ENCODE data around the gene ESPL1.

Gene ESPL1

DNA sequence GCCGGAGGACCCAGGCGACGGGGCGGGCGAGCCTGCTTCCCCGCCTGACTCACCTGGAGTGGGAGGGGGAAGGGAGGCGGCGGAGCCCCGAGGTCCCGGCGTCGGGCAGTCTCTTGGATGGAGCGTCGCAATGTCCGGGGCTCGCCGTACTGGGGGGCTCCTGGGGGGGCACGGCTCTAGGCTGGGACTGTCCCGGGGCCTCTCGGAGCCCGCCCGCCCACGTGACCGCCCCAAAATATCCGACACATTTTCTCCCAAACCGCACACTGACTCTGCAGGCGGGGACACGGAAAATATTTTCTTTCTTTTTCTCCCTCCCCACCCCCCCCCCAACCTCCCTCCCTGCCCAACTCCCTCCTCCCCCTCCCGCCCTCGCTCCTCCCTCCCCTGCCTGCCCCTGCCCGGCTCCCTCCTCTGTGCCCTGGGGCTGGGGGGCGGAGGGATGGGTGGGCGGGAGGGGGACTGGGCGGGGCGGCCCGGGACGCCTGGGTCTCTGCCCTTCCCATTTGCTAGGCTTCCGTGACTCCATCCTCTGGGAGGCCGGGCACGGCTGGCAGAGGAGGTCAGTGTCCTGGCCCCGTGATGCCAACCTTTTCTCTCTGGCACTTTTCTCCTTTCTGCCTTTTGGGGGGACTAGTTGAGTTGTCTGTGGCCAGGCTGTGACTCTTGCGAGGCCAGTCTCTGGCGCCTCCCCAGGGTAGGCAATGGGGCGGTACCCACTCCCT, 36.0 kb upstream of the ESPL1 start, which contains the start of gene RARG:
RARG (minus strand) TSS at position 289 of the 725 bp plus-strand sequence. CDS start 4,664 bp downstream, outside the sequence.
- FAIRE-seq: no peak

DNA sequence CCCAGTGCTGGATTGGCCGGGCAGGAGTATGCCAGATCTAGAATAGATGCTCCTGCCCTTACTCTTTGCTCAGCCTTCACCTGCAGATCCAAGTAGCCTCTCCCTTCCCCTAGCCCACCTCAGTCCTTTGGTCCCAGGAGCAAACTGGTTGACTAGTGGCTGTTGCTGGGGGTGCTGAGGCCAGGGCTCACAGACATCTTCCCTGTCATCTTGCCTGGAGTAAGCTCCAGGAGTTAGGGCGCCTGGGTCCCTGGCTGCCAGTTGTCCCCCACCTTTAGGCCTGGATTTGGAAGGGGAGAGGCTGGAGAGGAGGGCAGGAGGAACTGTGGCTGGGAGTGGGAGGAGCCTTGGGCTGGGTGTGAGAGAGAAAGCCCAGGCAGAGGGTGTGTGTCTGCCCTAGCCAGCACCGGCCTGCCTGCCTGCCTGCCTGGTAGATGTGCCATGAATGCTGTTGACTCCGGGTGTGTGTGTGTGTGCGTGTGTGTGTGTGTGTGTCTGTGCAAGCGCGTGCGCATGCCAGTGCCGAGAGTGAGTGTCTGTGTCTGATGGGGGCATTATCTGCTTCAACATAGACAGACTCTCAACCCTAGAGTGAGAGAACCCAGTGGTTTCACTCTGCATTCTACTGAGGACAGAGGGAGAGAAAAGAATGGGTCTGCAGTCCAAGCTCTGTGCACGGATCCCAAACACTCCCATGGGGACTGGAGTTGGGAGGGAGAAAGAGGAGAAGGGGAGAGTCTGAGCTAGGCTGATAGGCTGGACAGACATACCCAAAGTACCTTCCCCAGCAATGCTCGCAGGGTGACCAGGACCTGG, 35.2 kb upstream of the ESPL1 start:
- FAIRE-seq: no peak

DNA sequence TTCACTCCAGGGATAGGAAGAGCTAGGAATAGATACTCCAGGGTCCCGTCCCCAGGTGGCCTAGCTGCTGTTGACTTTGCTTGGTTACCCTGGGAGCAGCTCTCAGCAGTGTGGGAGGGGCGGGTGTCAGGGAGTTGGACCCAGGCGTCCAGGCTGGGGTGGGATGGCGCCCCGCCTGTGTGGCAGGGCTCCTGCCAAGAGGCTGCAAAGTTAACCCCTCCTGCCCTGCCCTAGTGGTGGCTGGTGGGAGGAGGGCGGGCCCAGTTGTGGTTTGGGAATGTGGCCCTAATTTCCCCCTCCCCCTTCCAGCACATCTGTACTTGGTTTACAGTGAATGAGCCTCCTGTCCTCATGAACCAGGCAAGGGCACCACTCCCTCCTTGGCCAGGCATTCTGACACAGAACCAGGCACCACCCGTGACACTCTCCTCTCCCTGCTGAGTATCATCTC, 34.4 kb upstream of the ESPL1 start:
- FAIRE-seq: no peak

DNA sequence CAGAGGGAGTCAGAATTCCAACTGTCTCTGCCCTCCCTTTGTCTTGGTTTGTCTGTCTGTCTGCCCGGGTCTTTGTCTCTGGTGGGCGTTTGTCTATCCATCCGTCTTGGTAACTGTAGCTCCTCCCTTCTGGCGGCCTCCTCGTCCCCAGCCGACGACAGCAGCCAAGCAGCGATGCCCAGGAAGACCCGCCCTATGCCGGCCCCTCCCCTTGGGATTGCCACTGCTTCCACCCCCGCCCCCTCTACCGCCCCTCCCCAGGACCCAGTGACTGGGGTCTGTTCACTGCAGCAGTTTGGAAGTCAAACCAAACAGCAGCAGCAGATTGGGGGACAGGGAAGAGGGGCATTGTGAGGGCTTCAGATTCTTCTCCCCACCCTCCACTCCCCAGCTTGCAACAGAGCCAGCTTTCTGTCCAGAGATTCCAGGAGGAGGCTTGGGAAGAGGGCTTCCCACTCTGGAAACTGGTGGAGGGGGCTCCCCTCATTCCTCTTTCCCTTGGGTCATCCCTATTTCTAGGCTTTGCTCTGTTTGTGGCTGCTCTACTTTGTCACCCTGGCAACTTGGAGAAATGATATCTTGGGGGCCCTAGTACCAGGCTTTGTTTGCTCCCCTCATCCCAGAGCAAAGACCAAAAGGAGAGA, 33.7 kb upstream of the ESPL1 start:
- no peak for FAIRE-seq

DNA sequence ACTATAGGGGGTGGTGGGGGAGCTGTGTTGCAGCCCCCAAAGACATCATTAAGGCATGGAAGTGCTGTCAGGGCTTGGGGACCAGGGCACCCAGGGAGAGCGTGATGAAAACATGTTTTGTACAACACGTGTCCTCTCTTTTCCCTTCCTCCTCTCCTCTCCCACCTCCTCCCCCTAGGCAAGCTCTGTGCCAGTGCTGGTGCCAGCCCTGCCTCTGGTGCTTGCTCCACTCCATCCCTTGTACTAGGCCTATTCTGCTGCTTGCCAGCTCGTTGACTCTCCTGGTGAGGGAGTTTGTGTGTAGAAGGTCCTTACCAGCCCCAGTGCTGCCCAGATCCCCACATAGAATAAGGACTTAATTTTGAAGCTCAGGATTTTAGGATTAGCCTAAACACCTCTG, 32.9 kb upstream of the ESPL1 start:
- FAIRE-seq: no peak

DNA sequence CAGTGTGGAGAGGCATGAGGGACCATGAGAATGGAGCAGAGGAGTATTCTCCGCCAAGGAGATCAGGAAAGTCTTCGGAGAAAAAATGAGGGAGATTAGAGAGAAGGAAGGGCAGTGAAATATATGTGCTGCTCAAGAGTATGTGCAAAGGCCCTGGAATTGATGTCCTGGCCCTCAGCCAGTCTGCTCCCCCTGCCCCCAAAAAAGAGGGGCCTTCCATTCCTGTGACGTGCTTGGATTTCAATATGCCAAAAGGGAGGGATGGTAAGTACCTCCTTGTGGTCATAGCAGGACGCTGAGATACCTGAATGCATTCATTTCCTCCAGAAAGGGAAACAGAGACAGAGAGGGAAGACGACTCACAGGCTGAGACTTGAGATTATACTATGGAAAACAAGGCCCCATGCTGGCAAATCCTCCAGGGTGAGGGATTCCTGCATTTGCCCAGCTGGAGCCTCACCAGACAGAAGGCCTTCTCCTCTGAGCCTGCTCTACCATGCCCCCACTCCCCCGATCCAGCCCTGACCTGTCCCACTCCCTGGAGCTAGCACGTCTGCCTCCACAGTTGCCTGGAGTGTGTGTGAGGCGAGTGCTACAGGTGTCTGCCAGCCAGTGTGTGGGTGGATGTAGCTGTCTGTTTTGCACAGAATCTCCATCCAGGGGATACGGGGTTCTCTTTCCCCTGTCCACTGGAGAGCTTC, 32.2 kb upstream of the ESPL1 start:
- no peak for FAIRE-seq

DNA sequence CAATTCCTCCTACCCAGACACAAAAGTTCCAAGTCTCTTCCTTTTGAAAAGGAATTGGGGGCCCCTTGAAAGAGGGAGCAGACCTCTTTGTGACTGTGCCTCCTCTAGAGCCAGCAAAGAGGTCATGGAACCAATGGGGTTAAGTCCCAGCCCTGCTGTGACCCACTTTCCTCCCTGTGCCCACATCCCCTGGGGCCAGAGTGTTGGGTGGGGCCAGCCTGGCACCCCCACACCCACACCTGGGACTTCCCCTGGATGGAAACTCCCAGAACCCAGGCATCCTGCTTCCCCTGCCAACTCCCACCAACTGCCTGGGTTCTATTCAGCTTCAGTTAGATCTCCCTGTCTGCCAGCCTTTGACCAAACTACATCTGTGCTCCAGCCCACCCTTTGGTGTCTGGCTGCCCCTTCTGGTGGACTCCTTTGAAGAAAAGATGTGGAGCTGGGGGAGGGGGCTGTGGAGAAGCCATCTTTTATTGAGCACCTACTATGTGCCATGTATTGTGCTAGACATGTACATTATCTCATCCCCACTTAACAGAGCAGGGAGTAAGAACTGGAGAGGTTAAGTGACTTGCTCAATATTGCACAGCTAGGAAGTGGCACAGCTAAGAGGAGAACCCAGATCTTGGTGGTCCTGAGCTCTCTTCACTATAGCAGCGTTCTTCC, 31.5 kb upstream of the ESPL1 start:
- FAIRE-seq: no peak

DNA sequence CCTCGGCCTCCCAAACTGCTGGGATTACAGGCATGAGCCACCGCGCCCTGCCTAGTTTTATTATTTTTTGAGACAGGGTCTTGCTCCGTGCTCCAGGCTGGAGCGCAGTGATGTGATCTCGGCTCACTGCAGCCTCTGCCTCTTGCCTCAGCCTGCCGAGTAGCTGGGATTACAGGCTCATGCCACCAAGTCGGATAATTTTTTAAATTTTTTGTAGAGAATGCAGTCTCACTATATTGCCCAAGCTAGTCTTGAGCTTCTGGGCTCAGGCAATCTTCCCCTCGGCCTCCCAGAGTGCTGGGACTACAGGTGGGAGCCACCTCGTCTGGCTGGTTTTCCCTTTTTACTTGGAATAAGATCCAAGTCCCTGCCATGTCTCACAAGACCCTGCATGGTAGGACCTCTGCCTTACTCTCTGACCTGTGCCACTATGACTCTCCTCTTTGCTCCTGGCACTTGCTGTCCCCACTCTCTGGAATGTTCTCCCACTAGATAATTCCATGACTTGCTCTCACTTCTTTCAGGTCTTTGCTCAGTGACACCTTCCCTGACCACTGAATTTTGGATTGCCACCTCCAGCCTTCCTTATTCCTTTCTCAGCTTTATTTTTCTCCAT, 28.3 kb upstream of the ESPL1 start:
- FAIRE-seq: no peak

DNA sequence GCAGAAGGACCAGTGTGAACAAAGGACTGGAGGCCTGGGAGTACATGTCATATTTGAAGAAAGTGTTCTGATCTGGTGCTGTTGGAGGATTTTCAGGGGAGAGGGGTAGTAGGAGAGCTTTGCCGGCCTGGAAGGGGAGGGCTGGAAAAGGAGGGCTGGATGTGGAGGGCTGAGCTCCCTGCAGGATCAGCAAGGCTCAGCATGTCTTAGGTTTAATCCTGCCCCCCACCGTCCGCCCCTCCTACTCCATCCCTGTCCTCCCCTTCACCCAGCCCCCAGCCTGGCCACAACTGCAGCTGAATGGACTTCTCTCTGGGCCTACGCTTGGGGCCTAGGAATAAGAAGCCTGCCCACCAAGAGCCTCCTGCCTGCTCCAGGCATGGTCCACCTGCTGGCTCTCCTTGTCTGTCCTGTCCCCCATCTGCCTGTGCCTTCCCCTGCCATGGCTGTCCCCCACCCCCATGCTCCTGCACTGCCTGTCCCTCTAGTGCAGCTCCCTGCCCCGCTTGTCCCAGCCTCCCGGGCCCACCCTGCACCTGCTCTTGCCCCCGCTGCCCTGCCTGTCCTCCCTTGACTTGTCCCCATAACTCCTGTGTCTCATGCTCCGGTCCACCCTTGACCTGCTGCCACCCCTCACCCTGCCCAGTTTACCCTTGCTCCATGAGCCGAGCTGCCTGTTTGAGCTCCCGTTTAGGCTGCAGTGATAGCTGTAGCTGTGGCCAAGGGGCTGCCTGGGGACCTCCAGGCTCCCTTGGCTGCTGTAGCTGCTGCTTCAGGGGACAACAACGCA, 26.3 kb upstream of the ESPL1 start:
- no peak for FAIRE-seq

DNA sequence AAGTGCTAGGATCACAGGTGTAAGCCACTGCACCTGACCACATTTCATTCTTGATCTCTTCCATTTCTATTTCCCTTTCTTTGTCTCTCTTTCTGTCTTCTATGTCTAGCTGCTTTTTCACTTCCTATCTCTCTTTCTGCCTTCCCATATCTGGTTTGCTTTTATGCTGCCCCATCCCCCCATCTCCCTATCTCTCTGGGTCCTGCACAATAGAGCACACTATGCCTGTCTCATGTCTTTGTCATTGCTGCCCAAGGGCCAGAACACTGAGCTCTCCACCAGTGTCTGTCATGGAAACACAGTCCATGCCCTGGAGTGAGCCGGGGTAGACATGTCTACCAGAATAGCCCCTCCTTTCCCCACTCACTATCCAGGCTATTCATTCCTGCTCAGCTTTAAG, 23.8 kb upstream of the ESPL1 start:
- FAIRE-seq: no peak

DNA sequence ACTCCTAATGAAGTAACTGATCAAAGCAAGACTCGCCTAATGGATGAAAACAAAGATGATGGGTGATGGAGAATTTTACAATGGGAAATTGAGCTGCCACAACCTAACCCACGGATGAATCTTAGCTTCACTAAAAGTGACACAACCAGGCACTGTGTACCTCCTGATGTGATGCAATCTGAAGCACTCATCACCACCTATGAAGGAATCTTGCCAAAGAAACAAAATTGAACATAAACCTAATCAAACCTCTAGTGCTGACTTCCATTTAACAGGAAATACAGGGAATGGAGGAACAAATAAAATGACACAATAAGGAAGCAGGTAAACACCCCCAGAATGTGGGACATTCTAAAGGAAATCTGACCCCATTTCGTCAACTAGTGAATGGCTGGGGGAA, 22.8 kb upstream of the ESPL1 start:
- no peak for FAIRE-seq

DNA sequence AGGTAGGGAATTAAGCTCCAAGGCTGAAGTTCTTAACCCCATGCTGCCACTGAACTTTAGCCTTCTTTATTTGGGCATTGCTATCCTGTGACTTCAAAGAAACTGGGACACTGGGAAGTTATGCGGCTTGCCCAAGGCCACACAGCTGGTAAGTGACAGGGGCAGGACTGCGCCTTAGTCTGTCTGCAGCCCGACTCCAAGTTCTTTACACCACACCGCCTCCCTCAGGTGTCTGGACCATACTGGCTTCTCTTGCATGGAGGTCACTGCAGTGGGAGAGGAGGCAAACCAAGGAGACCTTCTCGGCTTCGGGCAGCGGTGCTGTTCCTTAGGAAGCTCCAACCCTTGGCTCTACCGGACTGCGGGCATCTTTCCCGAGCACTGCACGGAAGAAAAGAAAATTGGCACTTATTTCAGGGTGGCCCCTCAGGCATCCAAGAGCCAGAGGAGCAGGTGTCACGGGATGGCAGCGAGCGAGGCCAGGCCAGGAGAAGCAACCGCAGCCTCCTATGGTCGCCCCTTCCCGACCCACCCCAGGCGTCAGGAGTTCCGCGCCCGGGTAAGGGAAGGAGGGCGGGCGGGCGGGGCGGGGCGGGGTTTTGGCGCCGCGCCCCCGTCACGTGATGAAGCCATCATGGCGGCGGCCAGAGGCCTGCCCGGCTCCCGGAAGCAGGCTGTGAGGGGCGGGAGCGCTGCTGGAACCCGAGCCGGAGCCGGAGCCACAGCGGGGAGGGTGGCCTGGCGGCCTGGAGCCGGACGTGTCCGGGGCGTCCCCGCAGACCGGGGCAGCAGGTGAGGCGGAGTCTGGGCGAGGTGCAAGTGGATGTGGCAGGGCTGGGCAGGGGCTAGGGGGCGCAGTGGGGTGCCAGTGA, 16.4 kb upstream of the ESPL1 start:
- FAIRE-seq: no peak

DNA sequence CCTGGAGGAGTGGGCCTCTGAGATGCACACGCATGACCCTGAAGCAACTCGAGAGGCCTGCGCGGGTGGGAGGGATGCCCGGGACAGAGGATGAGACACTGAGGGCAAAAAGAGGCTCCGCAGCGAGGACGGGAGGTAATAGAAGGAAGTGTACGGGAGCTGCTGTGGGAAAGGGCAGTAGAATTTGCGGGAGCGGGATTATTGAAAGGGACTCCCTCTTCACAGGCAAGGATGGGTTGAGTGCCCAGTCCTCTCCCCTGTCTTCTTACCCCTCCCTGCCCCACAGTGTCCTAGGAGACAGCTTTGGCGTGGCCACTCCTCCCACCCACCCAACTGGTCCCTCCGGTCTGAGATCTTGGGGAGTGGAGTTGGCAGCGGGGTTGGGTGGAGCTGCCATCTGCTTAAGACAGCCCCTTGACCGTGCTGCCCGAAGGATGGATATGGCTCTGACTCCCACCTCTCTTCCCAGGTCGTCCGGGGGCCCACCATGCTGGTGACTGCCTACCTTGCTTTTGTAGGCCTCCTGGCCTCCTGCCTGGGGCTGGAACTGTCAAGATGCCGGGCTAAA, 15.7 kb upstream of the ESPL1 start:
- no peak for FAIRE-seq

DNA sequence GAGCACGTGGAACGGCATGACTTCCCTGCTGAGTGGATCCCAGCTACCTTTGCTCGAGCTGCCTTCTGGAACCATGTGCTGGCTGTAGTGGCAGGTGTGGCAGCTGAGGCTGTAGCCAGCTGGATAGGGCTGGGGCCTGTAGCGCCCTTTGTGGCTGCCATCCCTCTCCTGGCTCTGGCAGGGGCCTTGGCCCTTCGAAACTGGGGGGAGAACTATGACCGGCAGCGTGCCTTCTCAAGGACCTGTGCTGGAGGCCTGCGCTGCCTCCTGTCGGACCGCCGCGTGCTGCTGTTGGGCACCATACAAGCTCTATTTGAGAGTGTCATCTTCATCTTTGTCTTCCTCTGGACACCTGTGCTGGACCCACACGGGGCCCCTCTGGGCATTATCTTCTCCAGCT, 14.8 kb upstream of the ESPL1 start:
- FAIRE-seq: no peak

DNA sequence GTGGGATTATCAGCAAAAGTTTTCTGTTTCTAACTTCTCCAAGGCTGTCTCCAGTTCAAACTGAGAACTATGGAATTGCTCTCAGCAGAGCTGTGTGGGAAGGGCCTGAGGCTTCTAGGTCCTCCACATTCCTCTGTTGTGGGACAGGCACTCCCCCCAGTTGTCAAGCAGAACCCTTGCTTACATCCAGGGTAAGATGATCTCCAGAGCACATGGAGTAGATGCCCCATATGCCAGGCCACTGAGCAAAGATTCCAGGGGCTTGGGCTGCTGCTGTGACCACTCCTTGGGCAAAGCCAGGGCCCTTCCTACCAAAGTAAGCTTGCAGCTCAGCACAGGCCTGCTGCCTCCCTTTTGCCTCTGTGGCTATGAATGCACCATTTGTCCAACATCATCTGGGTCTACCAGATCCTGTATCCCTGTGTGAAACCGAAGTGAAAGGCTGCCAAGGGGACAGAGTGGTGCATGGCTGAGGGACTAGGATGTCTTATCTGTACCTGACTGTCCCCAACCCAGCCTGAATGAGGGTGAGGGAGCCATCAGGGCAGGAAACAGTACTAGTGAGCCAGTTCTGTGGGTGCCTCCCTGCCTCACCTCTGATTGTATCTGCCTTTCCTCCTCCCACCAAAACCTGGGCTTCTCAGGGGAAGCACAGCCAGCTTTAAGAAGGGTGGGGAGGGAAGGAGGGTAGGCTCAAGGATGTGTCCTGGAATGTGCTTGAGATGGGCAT, 13.1 kb upstream of the ESPL1 start:
- no peak for FAIRE-seq

DNA sequence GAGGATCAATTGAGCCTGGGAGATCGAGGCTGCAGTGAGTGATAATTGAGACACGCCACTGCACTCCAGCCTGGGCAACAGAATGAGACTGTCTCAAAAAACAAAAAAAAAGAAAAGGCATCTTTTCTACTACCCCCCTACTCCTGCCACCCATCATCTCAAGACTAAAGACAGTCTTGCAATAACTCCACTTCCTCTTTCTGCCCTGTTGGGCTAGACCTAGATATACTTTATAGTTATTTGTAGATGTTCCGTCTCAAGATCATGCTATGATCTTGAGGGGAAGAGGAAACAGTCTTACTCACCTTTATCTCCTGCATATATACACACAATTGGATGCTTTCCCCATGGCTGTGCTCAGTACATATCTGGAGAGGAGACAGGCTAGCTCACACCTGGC, 12.1 kb upstream of the ESPL1 start:
- FAIRE-seq: no peak

DNA sequence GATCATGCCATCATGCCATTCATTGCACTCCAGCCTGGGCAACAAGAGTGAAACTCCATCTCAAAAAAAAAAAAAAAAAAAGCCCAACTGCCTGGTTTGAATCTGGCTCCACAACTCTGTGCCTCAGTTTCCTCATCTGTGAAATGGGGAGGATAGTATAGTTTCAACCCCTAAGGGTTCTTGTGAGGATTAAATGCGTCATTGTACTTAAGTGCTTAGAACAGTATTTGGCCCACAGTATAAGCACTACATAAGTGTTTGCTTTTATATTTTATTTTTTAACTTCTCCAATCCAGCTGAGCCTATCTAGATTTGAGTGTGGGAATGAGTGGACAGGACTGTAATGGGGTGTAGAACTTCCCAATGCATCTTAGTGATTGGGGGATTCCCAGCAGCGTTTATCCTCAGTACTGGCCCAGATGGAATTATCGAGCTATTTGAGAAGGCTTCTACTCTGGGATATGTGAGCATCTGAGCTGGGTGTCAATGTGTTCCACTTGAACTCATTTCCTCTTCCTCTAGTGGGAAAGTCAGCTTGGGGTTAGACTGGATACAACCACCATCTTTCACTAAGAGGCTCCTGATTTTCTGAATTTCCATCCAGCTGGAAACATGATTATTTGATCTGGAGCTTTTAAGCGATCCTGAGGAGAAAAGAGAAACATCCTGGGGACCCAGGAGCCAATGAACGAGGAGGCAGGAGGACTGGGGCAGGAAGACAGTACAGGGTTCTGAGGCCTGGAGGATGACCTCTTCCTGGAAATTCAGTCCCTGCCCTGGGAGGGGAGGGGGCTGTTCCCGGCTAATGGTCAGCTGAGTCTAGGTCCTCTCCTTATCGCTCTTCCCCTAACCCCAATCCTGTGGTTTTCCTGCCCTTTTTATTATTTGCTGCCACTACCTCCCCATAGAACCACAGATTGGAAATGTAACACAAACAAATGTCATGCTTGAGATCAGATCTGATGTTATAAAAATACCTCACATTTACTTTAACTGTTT, 9.3 kb upstream of the ESPL1 start:
- FAIRE-seq: no peak

DNA sequence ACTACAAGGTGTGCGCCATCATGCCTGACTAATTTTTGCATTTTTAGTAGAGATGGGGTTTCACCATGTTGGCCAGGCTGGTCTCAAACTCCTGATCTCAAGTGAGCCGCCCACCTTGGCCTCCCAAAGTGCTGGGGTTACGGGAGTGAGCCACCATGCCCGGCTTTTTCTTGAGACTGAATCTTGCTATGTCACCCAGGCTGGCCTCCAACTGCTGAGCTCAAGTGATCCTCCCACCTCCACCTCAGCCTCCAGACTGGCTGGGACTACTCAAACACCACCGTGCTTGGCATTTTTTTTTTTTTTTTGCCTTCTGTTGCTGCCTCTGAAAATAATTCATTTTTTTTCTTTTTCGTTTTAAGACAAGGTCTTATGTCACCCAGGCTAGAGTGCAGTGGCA, 8.2 kb upstream of the ESPL1 start:
- no peak for FAIRE-seq
